Measurements from ENCODE around the gene ARMCX2. TPM values are rescaled to one million over a fixed set of nuclear protein-coding genes. Genes with fewer than 3 reads are reported as not detected.

ARMCX2 gene
- polyA plus RNA-seq (2013) = 51.3 and 53.9 TPM in 2 replicates

- Histone ChIP-seq H2BK5ac (ENCODE audit: low read depth, low read length, poor library complexity) (peak within 1 kb of the TSS; percentile 39), H3K4me2 (ENCODE audit: low read length) (peak within 1 kb of the TSS; percentile 68), H3K23ac (ENCODE audit: low read length) (no peak within 1 kb of the TSS), H3K27me3 (ENCODE audit: insufficient read depth, low read length) (no peaks in the 10 kb centered on the region), H2BK12ac (ENCODE audit: low read length) (no peak within 1 kb of the TSS), H3K9me3 (ENCODE audit: insufficient read depth, low read depth, low read length) (no peaks in the 10 kb centered on the region), H3K9ac (ENCODE audit: low read length) (peak within 1 kb of the TSS; percentile 46), H3K4me3 (ENCODE audit: low read depth, low read length) (peak within 1 kb of the TSS; percentile 83), H2AK5ac (ENCODE audit: low read length) (no peak within 1 kb of the TSS), H3K79me1 (ENCODE audit: low read length) (peaks cover 3% of the 10 kb centered on the region), H3K27ac (ENCODE audit: low read depth, low read length) (no peak within 1 kb of the TSS), H2BK120ac (ENCODE audit: insufficient read depth, low read length, poor library complexity) (no peak within 1 kb of the TSS), H3K4me1 (ENCODE audit: control insufficient read depth in 1 of 2, insufficient read depth in 2 of 2, low read length in 2 of 2) (no peaks in the 10 kb centered on the region), H3K18ac (ENCODE audit: low read length) (no peak within 1 kb of the TSS), H4K8ac (ENCODE audit: low read depth, low read length) (peak within 1 kb of the TSS; percentile 77), H3K4ac (ENCODE audit: low read depth, low read length) (peak within 1 kb of the TSS; percentile 52), H2AFZ (ENCODE audit: insufficient read depth, low read length, poor library complexity) (no peak within 1 kb of the TSS), H3K14ac (ENCODE audit: low read length) (peak within 1 kb of the TSS; percentile 39), H3K79me2 (ENCODE audit: control insufficient read depth, insufficient read depth, low read length, poor library complexity) (no peaks in the 10 kb centered on the region), H3K36me3 (ENCODE audit: control insufficient read depth in 1 of 2, insufficient read depth in 2 of 2, low read length in 2 of 2) (peaks cover 11 to 16% of the 10 kb centered on the region in 2 experiments), H4K91ac (ENCODE audit: low read depth, low read length) (peak within 1 kb of the TSS; percentile 75), H4K12ac (ENCODE audit: low read depth, low read length) (peak within 1 kb of the TSS; percentile 83)
- no peak for DNase-seq
- no CpG with 5 or more reads among the region's 22 CpGs for WGBS (ENCODE audit: extremely low coverage, insufficient coverage, insufficient read length)
Observed at GRCh38 chrX:101659601-101660063, at the start of gene ARMCX2. Gene ARMCX2 (minus strand): TSS chrX:101659850. CDS start chrX:101657588, 2,262 bp downstream.

DNA sequence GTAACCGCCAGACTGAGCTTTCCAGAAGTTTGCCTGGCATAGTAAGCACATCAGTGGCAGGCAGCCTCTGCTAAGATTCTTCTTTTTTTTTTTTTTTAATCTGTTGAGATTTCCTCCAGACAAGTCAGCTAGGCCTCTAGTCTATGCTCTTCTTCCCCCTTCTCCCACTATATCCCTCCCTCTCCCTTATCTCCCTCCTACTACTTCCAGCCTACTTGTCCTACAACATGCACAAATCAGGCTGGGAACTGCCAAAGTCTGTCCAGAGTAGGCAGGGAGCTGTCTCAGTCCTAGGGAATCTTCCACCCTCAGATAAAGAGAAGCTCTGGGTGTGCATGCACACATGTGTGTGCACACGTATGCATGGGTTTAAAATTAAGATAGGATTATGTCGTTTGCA lies 49.7 kb upstream of the ARMCX2 start:
- no peak overlapping the region for H4K91ac ChIP-seq (ENCODE audit: low read depth, low read length)
- no peak overlapping the region for H3K4me2 ChIP-seq (ENCODE audit: low read length)
- no peak overlapping the region for H3K27ac ChIP-seq (ENCODE audit: low read depth, low read length)
- H3K4me1 ChIP-seq (ENCODE audit: control insufficient read depth in 1 of 2, insufficient read depth in 2 of 2, low read length in 2 of 2) = no peaks in the 10 kb centered on the region
- no peaks in the 10 kb centered on the region for H3K27me3 ChIP-seq (ENCODE audit: insufficient read depth, low read length)
- H3K36me3 ChIP-seq (ENCODE audit: control insufficient read depth in 1 of 2, insufficient read depth in 2 of 2, low read length in 2 of 2) = no peaks in the 10 kb centered on the region
- H3K79me2 ChIP-seq (ENCODE audit: control insufficient read depth, insufficient read depth, low read length, poor library complexity) = no peaks in the 10 kb centered on the region
- no peaks in the 10 kb centered on the region for H3K9me3 ChIP-seq (ENCODE audit: insufficient read depth, low read depth, low read length)
- no peak overlapping the region for H3K23ac ChIP-seq (ENCODE audit: low read length)
- no peak overlapping the region for H4K8ac ChIP-seq (ENCODE audit: low read depth, low read length)
- no peak overlapping the region for H2BK12ac ChIP-seq (ENCODE audit: low read length)
- H2AK5ac ChIP-seq (ENCODE audit: low read length) = no peak overlapping the region
- no peak overlapping the region for H2BK120ac ChIP-seq (ENCODE audit: insufficient read depth, low read length, poor library complexity)
- no peak overlapping the region for H2AFZ ChIP-seq (ENCODE audit: insufficient read depth, low read length, poor library complexity)
- H3K4me3 ChIP-seq (ENCODE audit: low read depth, low read length) = no peak overlapping the region
- no peaks in the 10 kb centered on the region for H3K79me1 ChIP-seq (ENCODE audit: low read length)
- no peak overlapping the region for H3K14ac ChIP-seq (ENCODE audit: low read length)
- no peak overlapping the region for H2BK5ac ChIP-seq (ENCODE audit: low read depth, low read length, poor library complexity)
- DNase-seq = no peak
- no peak overlapping the region for H4K12ac ChIP-seq (ENCODE audit: low read depth, low read length)
- WGBS (ENCODE audit: extremely low coverage, insufficient coverage, insufficient read length) = no CpG with 5 or more reads among the region's 3 CpGs
- no peak overlapping the region for H3K4ac ChIP-seq (ENCODE audit: low read depth, low read length)
- no peak overlapping the region for H3K9ac ChIP-seq (ENCODE audit: low read length)
- H3K18ac ChIP-seq (ENCODE audit: low read length) = no peak overlapping the region

DNA sequence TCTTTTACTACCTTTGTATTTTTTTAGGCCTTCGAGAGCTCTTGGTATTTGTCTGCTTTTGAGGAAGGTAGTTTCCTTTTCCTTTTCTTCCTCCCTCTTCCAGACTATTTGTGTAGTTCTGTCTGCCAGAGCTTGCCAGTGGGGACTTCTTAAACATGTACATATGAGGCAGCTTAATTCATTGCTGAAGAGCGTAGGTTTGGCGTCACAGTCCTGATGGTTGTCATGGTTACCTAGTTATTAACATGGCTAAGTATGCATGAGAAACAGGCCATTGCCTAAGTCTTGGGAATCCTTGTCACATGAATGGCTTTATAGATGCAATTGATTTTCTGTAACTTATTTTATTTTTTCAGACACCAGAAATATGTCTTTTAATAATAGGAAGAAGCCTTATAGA lies 48.5 kb upstream of the ARMCX2 start:
- no peak overlapping the region for H3K14ac ChIP-seq (ENCODE audit: low read length)
- no peak overlapping the region for H3K4me2 ChIP-seq (ENCODE audit: low read length)
- H3K4ac ChIP-seq (ENCODE audit: low read depth, low read length) = no peak overlapping the region
- no peak overlapping the region for H2BK5ac ChIP-seq (ENCODE audit: low read depth, low read length, poor library complexity)
- H4K91ac ChIP-seq (ENCODE audit: low read depth, low read length) = no peak overlapping the region
- H3K9ac ChIP-seq (ENCODE audit: low read length) = no peak overlapping the region
- peak; percentile 2 to 53 for DNase-seq
- H3K79me1 ChIP-seq (ENCODE audit: low read length) = no peaks in the 10 kb centered on the region
- H4K8ac ChIP-seq (ENCODE audit: low read depth, low read length) = no peak overlapping the region
- H2AK5ac ChIP-seq (ENCODE audit: low read length) = no peak overlapping the region
- H3K27ac ChIP-seq (ENCODE audit: low read depth, low read length) = no peak overlapping the region
- no peak overlapping the region for H4K12ac ChIP-seq (ENCODE audit: low read depth, low read length)
- H3K4me3 ChIP-seq (ENCODE audit: low read depth, low read length) = no peak overlapping the region
- WGBS (ENCODE audit: extremely low coverage, insufficient coverage, insufficient read length) = no CpG with 5 or more reads among the region's 3 CpGs
- no peak overlapping the region for H3K18ac ChIP-seq (ENCODE audit: low read length)
- no peaks in the 10 kb centered on the region for H3K79me2 ChIP-seq (ENCODE audit: control insufficient read depth, insufficient read depth, low read length, poor library complexity)
- H2BK120ac ChIP-seq (ENCODE audit: insufficient read depth, low read length, poor library complexity) = no peak overlapping the region
- H3K9me3 ChIP-seq (ENCODE audit: insufficient read depth, low read depth, low read length) = no peaks in the 10 kb centered on the region
- H3K23ac ChIP-seq (ENCODE audit: low read length) = no peak overlapping the region
- H2AFZ ChIP-seq (ENCODE audit: insufficient read depth, low read length, poor library complexity) = no peak overlapping the region
- H3K4me1 ChIP-seq (ENCODE audit: control insufficient read depth in 1 of 2, insufficient read depth in 2 of 2, low read length in 2 of 2) = no peaks in the 10 kb centered on the region
- no peaks in the 10 kb centered on the region for H3K27me3 ChIP-seq (ENCODE audit: insufficient read depth, low read length)
- H3K36me3 ChIP-seq (ENCODE audit: control insufficient read depth in 1 of 2, insufficient read depth in 2 of 2, low read length in 2 of 2) = no peaks in the 10 kb centered on the region
- no peak overlapping the region for H2BK12ac ChIP-seq (ENCODE audit: low read length)

- H3K79me2 ChIP-seq (ENCODE audit: control insufficient read depth, insufficient read depth, low read length, poor library complexity) = no peaks in the 10 kb centered on the region
- H3K4ac ChIP-seq (ENCODE audit: low read depth, low read length) = no peak overlapping the region
- H4K91ac ChIP-seq (ENCODE audit: low read depth, low read length) = no peak overlapping the region
- H4K12ac ChIP-seq (ENCODE audit: low read depth, low read length) = no peak overlapping the region
- no peak overlapping the region for H3K27ac ChIP-seq (ENCODE audit: low read depth, low read length)
- no CpG with 5 or more reads among the region's 4 CpGs for WGBS (ENCODE audit: extremely low coverage, insufficient coverage, insufficient read length)
- no peak overlapping the region for H3K9ac ChIP-seq (ENCODE audit: low read length)
- no peak overlapping the region for H4K8ac ChIP-seq (ENCODE audit: low read depth, low read length)
- no peak overlapping the region for H3K18ac ChIP-seq (ENCODE audit: low read length)
- no peak overlapping the region for H2BK12ac ChIP-seq (ENCODE audit: low read length)
- no peaks in the 10 kb centered on the region for H3K4me1 ChIP-seq (ENCODE audit: control insufficient read depth in 1 of 2, insufficient read depth in 2 of 2, low read length in 2 of 2)
- no peak overlapping the region for H2AK5ac ChIP-seq (ENCODE audit: low read length)
- no peaks in the 10 kb centered on the region for H3K27me3 ChIP-seq (ENCODE audit: insufficient read depth, low read length)
- no peaks in the 10 kb centered on the region for H3K9me3 ChIP-seq (ENCODE audit: insufficient read depth, low read depth, low read length)
- H2BK120ac ChIP-seq (ENCODE audit: insufficient read depth, low read length, poor library complexity) = no peak overlapping the region
- no peaks in the 10 kb centered on the region for H3K36me3 ChIP-seq (ENCODE audit: control insufficient read depth in 1 of 2, insufficient read depth in 2 of 2, low read length in 2 of 2)
- no peak for DNase-seq
- H3K79me1 ChIP-seq (ENCODE audit: low read length) = no peaks in the 10 kb centered on the region
- no peak overlapping the region for H3K14ac ChIP-seq (ENCODE audit: low read length)
- H3K4me2 ChIP-seq (ENCODE audit: low read length) = no peak overlapping the region
- no peak overlapping the region for H2BK5ac ChIP-seq (ENCODE audit: low read depth, low read length, poor library complexity)
- H2AFZ ChIP-seq (ENCODE audit: insufficient read depth, low read length, poor library complexity) = no peak overlapping the region
- no peak overlapping the region for H3K23ac ChIP-seq (ENCODE audit: low read length)
- no peak overlapping the region for H3K4me3 ChIP-seq (ENCODE audit: low read depth, low read length)
Observed at GRCh38 chrX:101693476-101693875, 33.8 kb upstream of the ARMCX2 start.
